WTC11 (cell line): ENCODE data around the gene RASA2. TPM values are rescaled to one million over a fixed set of nuclear protein-coding genes. Genes with fewer than 3 reads are reported as not detected.
A peak's percentile ranks its signal among the peaks of the same experiment; 100 is the strongest.

Source experiments
- ATAC-seq: fragments of 200-7000 bp; cut with Tn5 transposase; 2 replicates; pipeline ENCODE4 v1.10.0; 2021; ENCODE audit warnings: mild to moderate bottlenecking, moderate library complexity
- CTCF ChIA-PET: fragments of 300-600 bp; sonication (Branson Sonifier 250); formaldehyde crosslinking; loops from one replicate; lab custom pipeline; 2021; ENCODE audit warnings: antibody characterized with exemption; lab: Charles Lee
- POLR2A ChIA-PET: fragments of 350-600 bp; sonication (Branson Sonifier 250); formaldehyde crosslinking; loops from one replicate; lab custom pipeline; 2021; ENCODE audit warnings: antibody characterized with exemption; lab: Charles Lee
- DNase-seq: peaks from one replicate; pipeline ENCODE4 v3.0.0; 2021; ENCODE audit warnings: low spot score
- H3K27ac Mint-ChIP-seq: 2 replicates; pipeline ENCODE4 v1.8.0; 2021; ENCODE audit warnings: mixed read lengths
- H3K27me3 Mint-ChIP-seq: 2 replicates; pipeline ENCODE4 v1.8.0; 2021; ENCODE audit warnings: low read depth, mild to moderate bottlenecking, moderate library complexity, mixed read lengths
- H3K36me3 Mint-ChIP-seq: 2 replicates; pipeline ENCODE4 v1.8.0; 2021; ENCODE audit warnings: mixed read lengths
- H3K4me1 Mint-ChIP-seq: 2 replicates; pipeline ENCODE4 v1.8.0; 2022; ENCODE audit warnings: mixed read lengths
- H3K4me3 Mint-ChIP-seq: 2 replicates; pipeline ENCODE4 v1.8.0; 2021; ENCODE audit warnings: mild to moderate bottlenecking, moderate library complexity, mixed read lengths
- H3K9me3 Mint-ChIP-seq: 2 replicates; pipeline ENCODE4 v1.8.0; 2021; ENCODE audit warnings: mixed read lengths
- CBFB ChIP-seq: sonication (generic); formaldehyde crosslinking; IDR thresholded peaks from 2 replicates; pipeline ENCODE4 v1.8.1; 2022; ENCODE audit warnings: mild to moderate bottlenecking, low read depth, missing genetic modification reagents
- CREB1 ChIP-seq: sonication (generic); formaldehyde crosslinking; IDR thresholded peaks from 2 replicates; pipeline ENCODE4 v1.8.0; 2023; ENCODE audit warnings: mild to moderate bottlenecking, missing genetic modification reagents
- GTF2I ChIP-seq: fragments of 250-450 bp; sonication (Bioruptor Pico); conservative IDR thresholded peaks from 2 replicates; pipeline ENCODE4 v1.4.0; 2021; ENCODE audit warnings: mild to moderate bottlenecking
- JAZF1 ChIP-seq: fragments of 250-450 bp; sonication (Bioruptor Pico); IDR thresholded peaks from 2 replicates; pipeline ENCODE4 v1.9.0; 2021; ENCODE audit warnings: moderate library complexity, mild to moderate bottlenecking, inconsistent platforms
- NR2C2 ChIP-seq: sonication (generic); formaldehyde crosslinking; IDR thresholded peaks from 2 replicates; pipeline ENCODE4 v1.8.0; 2022; ENCODE audit warnings: mild to moderate bottlenecking, missing genetic modification reagents
- RORB ChIP-seq: fragments of 250-450 bp; sonication (Bioruptor Pico); IDR thresholded peaks from 2 replicates; pipeline ENCODE4 v1.9.0; 2021; ENCODE audit warnings: mild to moderate bottlenecking
- SMAD3 ChIP-seq: sonication (generic); formaldehyde crosslinking; IDR thresholded peaks from 2 replicates; pipeline ENCODE4 v1.8.0; 2022; ENCODE audit warnings: missing genetic modification reagents, mild to moderate bottlenecking, borderline replicate concordance
- SOX15 ChIP-seq: fragments of 250-450 bp; sonication (Bioruptor Pico); IDR thresholded peaks from 2 replicates; pipeline ENCODE4 v1.9.0; 2021; ENCODE audit warnings: mild to moderate bottlenecking
- TEAD1 ChIP-seq: sonication (generic); formaldehyde crosslinking; IDR thresholded peaks from 2 replicates; pipeline ENCODE4 v1.8.0; 2022; ENCODE audit warnings: mild to moderate bottlenecking, missing genetic modification reagents
- TP53 ChIP-seq: sonication (generic); formaldehyde crosslinking; IDR thresholded peaks from 2 replicates; pipeline ENCODE4 v1.8.1; 2023; ENCODE audit warnings: mild to moderate bottlenecking, missing genetic modification reagents
- ZNF263 ChIP-seq: sonication (generic); formaldehyde crosslinking; IDR thresholded peaks from 2 replicates; pipeline ENCODE4 v1.8.1; 2022; ENCODE audit warnings: low read depth, mild to moderate bottlenecking, moderate library complexity, missing genetic modification reagents
- ZNF423 ChIP-seq: fragments of 250-450 bp; sonication (Bioruptor Pico); IDR thresholded peaks from 2 replicates; pipeline ENCODE4 v2.1.2; 2022; ENCODE audit warnings: mild to moderate bottlenecking, moderate library complexity
- total RNA-seq: library from RNA; stranded (reverse); gene quantifications from 3 replicates; pipeline ENCODE4 v1.2.3, GENCODE V29; 2021
- TF ChIP-seq, protein P1 (sequence below): sonication (generic); formaldehyde crosslinking; IDR thresholded peaks from 2 replicates; pipeline ENCODE4 v1.8.1; 2022; ENCODE audit warnings: missing genetic modification reagents, borderline replicate concordance
- TF ChIP-seq, protein P2 (sequence below): sonication (generic); formaldehyde crosslinking; IDR thresholded peaks from 2 replicates; pipeline ENCODE4 v1.8.1; 2022; ENCODE audit warnings: mild to moderate bottlenecking, missing genetic modification reagents, moderate library complexity, borderline replicate concordance
- TF ChIP-seq, protein P3 (sequence below): sonication (generic); formaldehyde crosslinking; IDR thresholded peaks from 2 replicates; pipeline ENCODE4 v1.8.0; 2022; ENCODE audit warnings: missing genetic modification reagents
- TF ChIP-seq, protein P4 (sequence below): sonication (generic); formaldehyde crosslinking; IDR thresholded peaks from 2 replicates; pipeline ENCODE4 v1.8.0; 2023; ENCODE audit warnings: missing genetic modification reagents
- TF ChIP-seq, protein P5 (sequence below): sonication (generic); formaldehyde crosslinking; IDR thresholded peaks from 2 replicates; pipeline ENCODE4 v1.8.1; 2022; ENCODE audit warnings: mild to moderate bottlenecking, moderate library complexity, missing genetic modification reagents
- TF ChIP-seq, protein P6 (sequence below): sonication (generic); formaldehyde crosslinking; IDR thresholded peaks from 2 replicates; pipeline ENCODE4 v1.8.1; 2022; ENCODE audit warnings: low read depth, missing genetic modification reagents, borderline replicate concordance
- TF ChIP-seq, protein P7 (sequence below): sonication (generic); formaldehyde crosslinking; conservative IDR thresholded peaks from 2 replicates; pipeline ENCODE4 v1.8.1; 2023; ENCODE audit warnings: mild to moderate bottlenecking, low read depth, missing genetic modification reagents, moderate library complexity

RASA2 gene
- total RNA-seq, 1 experiment from 2014 or later = 13.9 TPM

DNA sequence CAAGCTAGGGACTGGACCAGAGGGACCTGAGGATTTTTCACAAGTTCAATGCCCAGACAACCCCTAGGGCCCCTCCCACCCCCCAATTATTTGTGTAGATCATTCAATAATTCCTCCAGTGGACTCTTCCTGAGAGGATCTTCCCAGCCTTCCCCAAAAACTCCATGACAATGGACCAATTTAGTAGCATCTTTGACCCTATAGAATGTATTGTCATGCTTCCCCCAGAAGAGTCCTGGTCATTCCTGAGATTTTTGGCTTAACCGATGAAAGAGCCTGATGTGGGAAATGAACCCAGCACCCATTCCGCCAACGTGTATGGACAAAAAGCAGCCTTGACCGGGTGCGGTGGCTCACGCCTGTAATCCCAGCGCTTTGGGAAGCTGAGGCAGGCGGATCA is 132.1 kb downstream of the RASA2 start:
- peak; percentile 59 for ATAC-seq
- Mint-ChIP-seq H3K9me3 (peaks cover 9% of the 10 kb centered on the region), H3K27ac (no peak overlapping the region), H3K27me3 (no peaks in the 10 kb centered on the region), H3K4me3 (no peak overlapping the region), H3K4me1 (peaks cover 20% of the 10 kb centered on the region), H3K36me3 (peaks cover 2% of the 10 kb centered on the region; the same call in 1 of the 2 replicates)
- ChIA-PET CTCF (interaction anchor here (0.5 kb wide), 1 partner anchor 379 kb away, joined by 3 read pairs; no protein-coding TSS in a partner anchor), POLR2A (no interaction called here)
- TF ChIP-seq, protein P1, sequence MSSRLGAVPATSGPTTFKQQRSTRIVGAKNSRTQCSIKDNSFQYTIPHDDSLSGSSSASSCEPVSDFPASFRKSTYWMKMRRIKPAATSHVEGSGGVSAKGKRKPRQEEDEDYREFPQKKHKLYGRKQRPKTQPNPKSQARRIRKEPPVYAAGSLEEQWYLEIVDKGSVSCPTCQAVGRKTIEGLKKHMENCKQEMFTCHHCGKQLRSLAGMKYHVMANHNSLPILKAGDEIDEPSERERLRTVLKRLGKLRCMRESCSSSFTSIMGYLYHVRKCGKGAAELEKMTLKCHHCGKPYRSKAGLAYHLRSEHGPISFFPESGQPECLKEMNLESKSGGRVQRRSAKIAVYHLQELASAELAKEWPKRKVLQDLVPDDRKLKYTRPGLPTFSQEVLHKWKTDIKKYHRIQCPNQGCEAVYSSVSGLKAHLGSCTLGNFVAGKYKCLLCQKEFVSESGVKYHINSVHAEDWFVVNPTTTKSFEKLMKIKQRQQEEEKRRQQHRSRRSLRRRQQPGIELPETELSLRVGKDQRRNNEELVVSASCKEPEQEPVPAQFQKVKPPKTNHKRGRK (CRISPR knock-in tag) = no peak
- TF ChIP-seq, protein P2, sequence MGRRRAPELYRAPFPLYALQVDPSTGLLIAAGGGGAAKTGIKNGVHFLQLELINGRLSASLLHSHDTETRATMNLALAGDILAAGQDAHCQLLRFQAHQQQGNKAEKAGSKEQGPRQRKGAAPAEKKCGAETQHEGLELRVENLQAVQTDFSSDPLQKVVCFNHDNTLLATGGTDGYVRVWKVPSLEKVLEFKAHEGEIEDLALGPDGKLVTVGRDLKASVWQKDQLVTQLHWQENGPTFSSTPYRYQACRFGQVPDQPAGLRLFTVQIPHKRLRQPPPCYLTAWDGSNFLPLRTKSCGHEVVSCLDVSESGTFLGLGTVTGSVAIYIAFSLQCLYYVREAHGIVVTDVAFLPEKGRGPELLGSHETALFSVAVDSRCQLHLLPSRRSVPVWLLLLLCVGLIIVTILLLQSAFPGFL (CRISPR knock-in tag) = no peak
- no peak for TF ChIP-seq SMAD3 (CRISPR knock-in tag)
- TF ChIP-seq TP53 = no peak
- TF ChIP-seq, protein P3, sequence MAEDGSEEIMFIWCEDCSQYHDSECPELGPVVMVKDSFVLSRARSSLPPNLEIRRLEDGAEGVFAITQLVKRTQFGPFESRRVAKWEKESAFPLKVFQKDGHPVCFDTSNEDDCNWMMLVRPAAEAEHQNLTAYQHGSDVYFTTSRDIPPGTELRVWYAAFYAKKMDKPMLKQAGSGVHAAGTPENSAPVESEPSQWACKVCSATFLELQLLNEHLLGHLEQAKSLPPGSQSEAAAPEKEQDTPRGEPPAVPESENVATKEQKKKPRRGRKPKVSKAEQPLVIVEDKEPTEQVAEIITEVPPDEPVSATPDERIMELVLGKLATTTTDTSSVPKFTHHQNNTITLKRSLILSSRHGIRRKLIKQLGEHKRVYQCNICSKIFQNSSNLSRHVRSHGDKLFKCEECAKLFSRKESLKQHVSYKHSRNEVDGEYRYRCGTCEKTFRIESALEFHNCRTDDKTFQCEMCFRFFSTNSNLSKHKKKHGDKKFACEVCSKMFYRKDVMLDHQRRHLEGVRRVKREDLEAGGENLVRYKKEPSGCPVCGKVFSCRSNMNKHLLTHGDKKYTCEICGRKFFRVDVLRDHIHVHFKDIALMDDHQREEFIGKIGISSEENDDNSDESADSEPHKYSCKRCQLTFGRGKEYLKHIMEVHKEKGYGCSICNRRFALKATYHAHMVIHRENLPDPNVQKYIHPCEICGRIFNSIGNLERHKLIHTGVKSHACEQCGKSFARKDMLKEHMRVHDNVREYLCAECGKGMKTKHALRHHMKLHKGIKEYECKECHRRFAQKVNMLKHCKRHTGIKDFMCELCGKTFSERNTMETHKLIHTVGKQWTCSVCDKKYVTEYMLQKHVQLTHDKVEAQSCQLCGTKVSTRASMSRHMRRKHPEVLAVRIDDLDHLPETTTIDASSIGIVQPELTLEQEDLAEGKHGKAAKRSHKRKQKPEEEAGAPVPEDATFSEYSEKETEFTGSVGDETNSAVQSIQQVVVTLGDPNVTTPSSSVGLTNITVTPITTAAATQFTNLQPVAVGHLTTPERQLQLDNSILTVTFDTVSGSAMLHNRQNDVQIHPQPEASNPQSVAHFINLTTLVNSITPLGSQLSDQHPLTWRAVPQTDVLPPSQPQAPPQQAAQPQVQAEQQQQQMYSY (CRISPR knock-in tag) = no peak
- DNase-seq = no peak

DNA sequence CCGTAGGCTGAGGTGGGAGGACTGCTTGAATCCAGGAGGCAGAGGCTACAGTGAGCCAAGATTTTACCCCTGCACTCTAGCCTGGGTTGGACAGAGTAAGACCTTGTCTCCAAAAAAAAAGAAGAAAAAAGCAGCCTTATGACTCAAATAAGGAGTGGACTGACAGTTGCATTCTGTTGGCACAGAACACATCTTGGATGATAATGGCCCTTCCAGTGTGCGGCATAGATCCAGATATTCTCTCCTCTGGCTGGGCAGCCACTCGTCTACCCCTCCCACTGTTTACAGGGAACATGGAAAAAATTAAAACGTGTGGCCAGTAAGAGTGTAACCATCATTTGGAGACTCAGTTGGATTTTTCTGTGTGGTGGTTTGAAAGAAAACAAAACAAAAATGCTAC is 132.6 kb downstream of the RASA2 start:
- H3K36me3 Mint-ChIP-seq = peaks cover 2% of the 10 kb centered on the region; the same call in 1 of the 2 replicates
- no peak overlapping the region for H3K27ac Mint-ChIP-seq
- no peak overlapping the region for H3K4me3 Mint-ChIP-seq
- peaks cover 9% of the 10 kb centered on the region for H3K9me3 Mint-ChIP-seq
- POLR2A ChIA-PET = no interaction called here
- ATAC-seq (no peak), DNase-seq (no peak)
- peaks cover 20% of the 10 kb centered on the region for H3K4me1 Mint-ChIP-seq
- H3K27me3 Mint-ChIP-seq = no peaks in the 10 kb centered on the region
- TF ChIP-seq CBFB = no peak
- TF ChIP-seq GTF2I (CRISPR knock-in tag) = no peak
- no peak for TF ChIP-seq CREB1
- TF ChIP-seq, protein P4, sequence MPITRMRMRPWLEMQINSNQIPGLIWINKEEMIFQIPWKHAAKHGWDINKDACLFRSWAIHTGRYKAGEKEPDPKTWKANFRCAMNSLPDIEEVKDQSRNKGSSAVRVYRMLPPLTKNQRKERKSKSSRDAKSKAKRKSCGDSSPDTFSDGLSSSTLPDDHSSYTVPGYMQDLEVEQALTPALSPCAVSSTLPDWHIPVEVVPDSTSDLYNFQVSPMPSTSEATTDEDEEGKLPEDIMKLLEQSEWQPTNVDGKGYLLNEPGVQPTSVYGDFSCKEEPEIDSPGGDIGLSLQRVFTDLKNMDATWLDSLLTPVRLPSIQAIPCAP = no peak
- no peak for TF ChIP-seq RORB
- TF ChIP-seq, protein P5, sequence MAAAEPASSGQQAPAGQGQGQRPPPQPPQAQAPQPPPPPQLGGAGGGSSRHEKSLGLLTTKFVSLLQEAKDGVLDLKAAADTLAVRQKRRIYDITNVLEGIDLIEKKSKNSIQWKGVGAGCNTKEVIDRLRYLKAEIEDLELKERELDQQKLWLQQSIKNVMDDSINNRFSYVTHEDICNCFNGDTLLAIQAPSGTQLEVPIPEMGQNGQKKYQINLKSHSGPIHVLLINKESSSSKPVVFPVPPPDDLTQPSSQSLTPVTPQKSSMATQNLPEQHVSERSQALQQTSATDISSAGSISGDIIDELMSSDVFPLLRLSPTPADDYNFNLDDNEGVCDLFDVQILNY = no peak
- CTCF ChIA-PET = no interaction called here

DNA sequence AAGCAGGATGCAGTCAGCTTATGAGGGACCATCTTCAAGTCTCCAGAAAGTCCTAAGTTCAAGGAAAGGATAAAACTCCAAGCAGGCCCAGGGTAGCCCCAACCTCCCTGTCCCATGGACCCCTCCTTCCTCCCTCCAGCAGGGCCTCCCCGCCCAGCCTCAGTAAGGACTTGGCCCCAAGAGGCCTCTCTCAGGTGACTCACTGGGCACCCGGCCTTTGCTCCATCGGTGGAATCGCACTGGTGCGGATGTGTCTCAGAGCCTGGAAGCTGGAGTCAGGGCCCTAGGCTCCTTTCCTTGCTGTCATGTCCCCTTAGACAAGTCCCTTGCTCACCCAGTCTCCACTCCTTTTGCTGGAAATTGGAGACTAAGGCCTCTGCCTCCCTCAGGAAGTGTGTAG is 136.9 kb downstream of the RASA2 start:
- ATAC-seq (no peak), DNase-seq (no peak)
- peaks cover 18% of the 10 kb centered on the region for H3K9me3 Mint-ChIP-seq
- no peak overlapping the region for H3K27ac Mint-ChIP-seq
- CTCF ChIA-PET = no interaction called here
- H3K36me3 Mint-ChIP-seq = peaks cover 9% of the 10 kb centered on the region
- H3K4me1 Mint-ChIP-seq = peaks cover 20% of the 10 kb centered on the region
- H3K4me3 Mint-ChIP-seq = no peak overlapping the region
- POLR2A ChIA-PET = no interaction called here
- H3K27me3 Mint-ChIP-seq = no peaks in the 10 kb centered on the region
- TF ChIP-seq, protein P6, sequence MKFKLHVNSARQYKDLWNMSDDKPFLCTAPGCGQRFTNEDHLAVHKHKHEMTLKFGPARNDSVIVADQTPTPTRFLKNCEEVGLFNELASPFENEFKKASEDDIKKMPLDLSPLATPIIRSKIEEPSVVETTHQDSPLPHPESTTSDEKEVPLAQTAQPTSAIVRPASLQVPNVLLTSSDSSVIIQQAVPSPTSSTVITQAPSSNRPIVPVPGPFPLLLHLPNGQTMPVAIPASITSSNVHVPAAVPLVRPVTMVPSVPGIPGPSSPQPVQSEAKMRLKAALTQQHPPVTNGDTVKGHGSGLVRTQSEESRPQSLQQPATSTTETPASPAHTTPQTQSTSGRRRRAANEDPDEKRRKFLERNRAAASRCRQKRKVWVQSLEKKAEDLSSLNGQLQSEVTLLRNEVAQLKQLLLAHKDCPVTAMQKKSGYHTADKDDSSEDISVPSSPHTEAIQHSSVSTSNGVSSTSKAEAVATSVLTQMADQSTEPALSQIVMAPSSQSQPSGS = no peak
- TF ChIP-seq JAZF1 (CRISPR knock-in tag) = no peak
- TF ChIP-seq SMAD3 (CRISPR knock-in tag) = no peak
- TF ChIP-seq ZNF263 (CRISPR knock-in tag) = no peak
- TF ChIP-seq, protein P7, sequence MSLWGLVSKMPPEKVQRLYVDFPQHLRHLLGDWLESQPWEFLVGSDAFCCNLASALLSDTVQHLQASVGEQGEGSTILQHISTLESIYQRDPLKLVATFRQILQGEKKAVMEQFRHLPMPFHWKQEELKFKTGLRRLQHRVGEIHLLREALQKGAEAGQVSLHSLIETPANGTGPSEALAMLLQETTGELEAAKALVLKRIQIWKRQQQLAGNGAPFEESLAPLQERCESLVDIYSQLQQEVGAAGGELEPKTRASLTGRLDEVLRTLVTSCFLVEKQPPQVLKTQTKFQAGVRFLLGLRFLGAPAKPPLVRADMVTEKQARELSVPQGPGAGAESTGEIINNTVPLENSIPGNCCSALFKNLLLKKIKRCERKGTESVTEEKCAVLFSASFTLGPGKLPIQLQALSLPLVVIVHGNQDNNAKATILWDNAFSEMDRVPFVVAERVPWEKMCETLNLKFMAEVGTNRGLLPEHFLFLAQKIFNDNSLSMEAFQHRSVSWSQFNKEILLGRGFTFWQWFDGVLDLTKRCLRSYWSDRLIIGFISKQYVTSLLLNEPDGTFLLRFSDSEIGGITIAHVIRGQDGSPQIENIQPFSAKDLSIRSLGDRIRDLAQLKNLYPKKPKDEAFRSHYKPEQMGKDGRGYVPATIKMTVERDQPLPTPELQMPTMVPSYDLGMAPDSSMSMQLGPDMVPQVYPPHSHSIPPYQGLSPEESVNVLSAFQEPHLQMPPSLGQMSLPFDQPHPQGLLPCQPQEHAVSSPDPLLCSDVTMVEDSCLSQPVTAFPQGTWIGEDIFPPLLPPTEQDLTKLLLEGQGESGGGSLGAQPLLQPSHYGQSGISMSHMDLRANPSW (CRISPR knock-in tag) = no peak
- TF ChIP-seq ZNF423 (CRISPR knock-in tag) = no peak
- no peak for TF ChIP-seq GTF2I (CRISPR knock-in tag)
- TF ChIP-seq TEAD1 (CRISPR knock-in tag) = no peak
- TF ChIP-seq CBFB = no peak
- no peak for TF ChIP-seq NR2C2
- TF ChIP-seq, protein P5 = no peak
- TF ChIP-seq SOX15 (CRISPR knock-in tag) = no peak
